ENCODE results near the gene TMEM201. TPM values are rescaled to one million over a fixed set of nuclear protein-coding genes. Genes with fewer than 3 reads are reported as not detected.
"Not testable (repeated sequence)": the region's sequence is repeated elsewhere in the genome, so short reads cannot be mapped to it uniquely, and the experiment has no call there.

Gene TMEM201
- total RNA-seq, 1 donor from 2014 or later: 6.8 TPM

DNA sequence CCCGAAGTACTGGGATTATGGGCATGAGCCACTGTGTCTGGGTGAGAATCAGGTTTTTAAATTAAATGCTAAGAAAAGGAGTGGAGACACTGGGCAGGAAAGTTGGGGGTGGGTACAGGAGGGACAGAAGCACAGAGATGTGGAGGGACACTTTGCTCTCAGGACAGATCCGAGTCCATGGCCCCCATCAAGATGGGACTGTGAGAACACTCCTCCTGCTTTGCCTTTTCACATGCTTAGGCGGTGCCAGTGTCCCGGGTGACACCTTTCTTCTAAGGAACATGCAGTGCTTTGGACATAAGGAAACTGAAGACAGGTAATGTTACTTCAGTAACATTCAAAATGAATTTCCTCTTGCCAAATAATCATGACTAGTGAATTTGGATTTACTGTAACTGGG, 32.8 kb upstream of the TMEM201 start:
- Histone ChIP-seq H3K36me3 (ENCODE audit: control insufficient read depth in 3 of 3, insufficient read depth in 3 of 3, low read length in 3 of 3) (peaks cover 0 to 5% (median 3%) of the 10 kb centered on the region in 3 donors), H3K4me3 (ENCODE audit: low read length in 3 of 3) (peak overlapping the region; percentile 7 to 56 (median 45)), H3K27me3 (ENCODE audit: control insufficient read depth in 3 of 3, insufficient read depth in 3 of 3, low read length in 3 of 3) (no peaks in the 10 kb centered on the region), H3K9me3 (ENCODE audit: control insufficient read depth in 3 of 3, low read length in 3 of 3) (no peaks in the 10 kb centered on the region), H3K27ac (ENCODE audit: low read depth, low read length) (peak overlapping the region; percentile 61), H3K9ac (ENCODE audit: low read depth in 1 of 3, low read length in 3 of 3) (peak overlapping the region in 2 of 3 donors; percentile 55), H3K4me1 (ENCODE audit: control insufficient read depth in 3 of 3, insufficient read depth in 3 of 3, low read length in 3 of 3) (peaks cover 17 to 38% (median 26%) of the 10 kb centered on the region in 3 donors)

DNA sequence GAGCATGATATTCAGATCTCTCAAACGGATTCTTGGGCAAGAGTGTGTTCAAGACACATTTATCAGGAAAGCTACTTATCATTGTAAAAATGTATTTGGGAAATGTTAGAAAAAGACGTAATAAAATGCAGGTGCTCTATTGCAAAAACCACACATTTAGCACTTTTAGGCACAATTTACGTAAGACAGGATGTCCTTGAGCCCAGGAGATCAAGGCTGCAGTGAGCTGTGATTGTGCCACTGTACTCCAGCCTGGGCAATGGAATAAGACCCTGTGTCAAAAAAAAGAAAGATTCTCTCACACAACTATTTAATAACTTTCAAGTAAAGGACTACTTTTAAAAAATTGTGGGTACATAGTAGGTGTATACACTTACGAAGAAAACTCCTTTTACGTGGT, 31.1 kb upstream of the TMEM201 start:
- H3K27me3 ChIP-seq (ENCODE audit: control insufficient read depth in 3 of 3, insufficient read depth in 3 of 3, low read length in 3 of 3): no peaks in the 10 kb centered on the region
- H3K27ac ChIP-seq (ENCODE audit: low read depth, low read length): no peak overlapping the region
- H3K36me3 ChIP-seq (ENCODE audit: control insufficient read depth in 3 of 3, insufficient read depth in 3 of 3, low read length in 3 of 3): peaks cover 0 to 5% (median 3%) of the 10 kb centered on the region in 3 donors
- H3K4me1 ChIP-seq (ENCODE audit: control insufficient read depth in 3 of 3, insufficient read depth in 3 of 3, low read length in 3 of 3): peaks cover 26 to 43% (median 35%) of the 10 kb centered on the region in 3 donors
- H3K4me3 ChIP-seq (ENCODE audit: low read length in 3 of 3): no peak overlapping the region
- H3K9ac ChIP-seq (ENCODE audit: low read depth in 1 of 3, low read length in 3 of 3): peak overlapping the region in 1 of 3 donors; percentile 45
- H3K9me3 ChIP-seq (ENCODE audit: control insufficient read depth in 3 of 3, low read length in 3 of 3): no peaks in the 10 kb centered on the region

DNA sequence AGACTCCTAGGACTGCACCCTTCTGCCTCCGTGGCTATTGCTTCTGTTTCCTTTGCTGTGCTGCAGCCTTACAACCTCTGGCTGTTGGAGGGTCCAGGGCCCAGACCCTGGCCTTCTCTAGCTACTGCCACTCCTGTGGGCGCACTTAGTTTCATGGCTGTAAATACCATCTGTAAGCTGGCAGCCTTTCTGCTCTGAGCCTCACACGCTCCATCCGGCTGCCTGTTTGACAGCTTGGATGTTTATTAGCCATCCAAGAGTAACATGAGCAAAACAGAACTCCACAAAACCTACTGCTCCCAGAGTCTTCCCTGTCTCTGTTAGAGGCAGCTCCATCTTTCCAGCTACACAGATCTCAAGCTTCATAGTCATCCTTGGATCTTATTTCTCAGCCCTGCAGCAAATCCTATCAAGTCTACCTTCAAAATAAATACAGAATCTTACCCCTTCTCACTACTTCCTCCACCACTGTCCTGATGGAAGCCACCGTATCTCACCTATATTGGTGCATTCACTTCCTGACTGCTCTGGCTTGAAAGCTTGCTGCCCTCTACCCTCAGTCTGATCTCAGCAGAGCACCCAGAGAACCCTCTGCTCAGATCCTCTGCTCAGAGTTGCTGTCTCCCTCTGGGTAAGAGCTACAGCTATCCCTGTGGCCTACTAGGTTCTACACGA, 30.3 kb upstream of the TMEM201 start:
- Histone ChIP-seq H3K27me3 (ENCODE audit: control insufficient read depth in 3 of 3, insufficient read depth in 3 of 3, low read length in 3 of 3) (no peaks in the 10 kb centered on the region), H3K9ac (ENCODE audit: low read depth in 1 of 3, low read length in 3 of 3) (peak overlapping the region in 1 of 3 donors; percentile 45), H3K9me3 (ENCODE audit: control insufficient read depth in 3 of 3, low read length in 3 of 3) (no peaks in the 10 kb centered on the region), H3K27ac (ENCODE audit: low read depth, low read length) (no peak overlapping the region), H3K4me3 (ENCODE audit: low read length in 3 of 3) (no peak overlapping the region), H3K36me3 (ENCODE audit: control insufficient read depth in 3 of 3, insufficient read depth in 3 of 3, low read length in 3 of 3) (peaks cover 0 to 5% (median 3%) of the 10 kb centered on the region in 3 donors), H3K4me1 (ENCODE audit: control insufficient read depth in 3 of 3, insufficient read depth in 3 of 3, low read length in 3 of 3) (peaks cover 26 to 43% (median 35%) of the 10 kb centered on the region in 3 donors)

DNA sequence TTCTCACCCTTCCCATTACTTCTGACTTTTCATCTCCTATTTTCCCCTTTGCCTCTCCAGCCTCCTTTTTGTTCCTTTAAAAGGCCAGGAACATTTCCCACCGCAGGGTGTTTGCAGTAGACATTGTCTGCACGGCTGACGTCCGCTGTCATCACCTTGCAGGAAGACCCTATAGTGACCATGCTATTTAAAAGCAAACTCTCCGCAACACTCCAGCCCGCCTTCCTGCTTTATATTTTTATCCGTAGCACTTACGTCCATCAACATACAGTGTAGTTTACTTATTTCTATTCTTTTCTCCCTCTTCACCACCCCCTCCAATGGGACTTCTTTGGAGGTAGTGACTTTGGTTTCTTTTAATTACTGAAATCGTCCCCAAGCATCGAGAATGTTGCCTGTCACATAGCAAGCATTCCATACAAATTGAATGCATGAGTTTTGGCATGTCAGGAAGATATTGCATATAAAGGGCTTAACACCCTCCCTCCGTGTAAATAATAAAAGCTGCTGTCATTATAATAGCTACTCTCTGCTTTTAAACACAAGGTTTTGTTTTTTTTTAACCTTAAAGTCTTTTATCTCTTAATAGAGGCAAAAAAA, 29.7 kb upstream of the TMEM201 start:
- Histone ChIP-seq H3K9me3 (ENCODE audit: control insufficient read depth in 3 of 3, low read length in 3 of 3) (no peaks in the 10 kb centered on the region), H3K9ac (ENCODE audit: low read depth in 1 of 3, low read length in 3 of 3) (no peak overlapping the region), H3K36me3 (ENCODE audit: control insufficient read depth in 3 of 3, insufficient read depth in 3 of 3, low read length in 3 of 3) (peaks cover 0 to 3% (median 2%) of the 10 kb centered on the region in 3 donors), H3K4me3 (ENCODE audit: low read length in 3 of 3) (no peak overlapping the region), H3K27ac (ENCODE audit: low read depth, low read length) (no peak overlapping the region), H3K4me1 (ENCODE audit: control insufficient read depth in 3 of 3, insufficient read depth in 3 of 3, low read length in 3 of 3) (peaks cover 26 to 43% (median 35%) of the 10 kb centered on the region in 3 donors), H3K27me3 (ENCODE audit: control insufficient read depth in 3 of 3, insufficient read depth in 3 of 3, low read length in 3 of 3) (no peaks in the 10 kb centered on the region)

DNA sequence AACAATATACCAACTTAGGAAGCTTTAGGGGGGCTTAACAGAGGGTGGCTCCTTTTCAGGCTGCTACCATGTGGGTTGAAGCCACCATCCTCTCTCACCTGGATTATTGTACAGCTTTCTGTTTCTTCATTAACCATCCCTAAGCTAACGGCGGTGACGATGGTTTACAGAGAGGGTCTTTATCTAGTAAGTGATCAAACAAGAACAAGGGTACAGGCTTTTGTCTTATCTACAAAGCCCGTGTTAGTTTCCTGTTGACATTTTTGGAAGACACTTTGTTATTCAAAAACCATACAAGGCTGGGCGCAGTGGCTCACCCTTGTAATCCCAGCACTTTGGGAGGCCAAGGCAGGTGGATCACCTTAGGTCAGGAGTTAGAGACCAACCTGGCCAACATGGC, 29.0 kb upstream of the TMEM201 start:
- H3K4me1 ChIP-seq (ENCODE audit: control insufficient read depth in 3 of 3, insufficient read depth in 3 of 3, low read length in 3 of 3): peaks cover 26 to 43% (median 35%) of the 10 kb centered on the region in 3 donors
- no peak overlapping the region for H3K4me3 ChIP-seq (ENCODE audit: low read length in 3 of 3)
- H3K9ac ChIP-seq (ENCODE audit: low read depth in 1 of 3, low read length in 3 of 3): no peak overlapping the region
- no peaks in the 10 kb centered on the region for H3K27me3 ChIP-seq (ENCODE audit: control insufficient read depth in 3 of 3, insufficient read depth in 3 of 3, low read length in 3 of 3)
- no peak overlapping the region for H3K27ac ChIP-seq (ENCODE audit: low read depth, low read length)
- H3K9me3 ChIP-seq (ENCODE audit: control insufficient read depth in 3 of 3, low read length in 3 of 3): no peaks in the 10 kb centered on the region
- peaks cover 0 to 3% (median 2%) of the 10 kb centered on the region in 3 donors for H3K36me3 ChIP-seq (ENCODE audit: control insufficient read depth in 3 of 3, insufficient read depth in 3 of 3, low read length in 3 of 3)

DNA sequence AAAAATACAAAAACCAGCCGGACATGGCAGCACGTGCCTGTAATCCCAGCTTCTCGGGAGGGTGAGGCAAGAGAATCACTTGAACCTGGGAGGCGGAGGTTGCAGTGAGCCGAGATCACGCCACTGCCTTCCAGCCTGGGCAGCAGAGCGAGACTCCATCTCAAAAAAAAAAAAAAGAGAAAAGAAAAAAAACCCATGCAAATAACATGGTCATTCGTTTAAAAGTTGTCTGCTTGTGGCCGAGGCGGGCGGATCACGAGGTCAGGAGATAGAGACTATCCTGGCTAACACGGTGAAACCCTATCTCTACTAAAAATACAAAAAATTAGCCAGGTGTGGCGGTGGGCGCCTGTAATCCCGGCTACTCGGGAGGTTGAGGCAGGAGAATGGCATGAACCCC, 28.6 kb upstream of the TMEM201 start:
- H3K4me3 ChIP-seq (ENCODE audit: low read length in 3 of 3): not testable (repeated sequence)

DNA sequence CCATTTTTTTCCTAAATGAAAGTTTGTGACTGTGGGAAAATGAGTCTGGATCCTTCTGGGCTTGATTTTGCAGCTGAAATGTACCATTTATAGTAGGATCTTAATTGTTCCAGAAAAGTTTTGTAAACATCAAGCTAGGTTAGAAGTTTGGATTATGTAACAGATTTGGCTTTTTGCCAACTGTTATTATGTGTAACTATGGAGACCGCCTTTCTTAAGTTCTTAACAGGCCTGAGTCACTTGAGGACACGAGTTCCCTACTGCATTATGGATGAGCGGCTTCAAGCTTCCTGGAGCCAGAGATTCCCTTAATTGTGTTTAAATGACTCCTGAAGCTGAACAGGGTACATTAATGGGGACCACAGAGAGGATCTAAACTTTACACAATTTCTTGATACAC, 27.3 kb upstream of the TMEM201 start:
- peak overlapping the region in 2 of 3 donors; percentile 13 to 42 for H3K9ac ChIP-seq (ENCODE audit: low read depth in 1 of 3, low read length in 3 of 3)
- H3K27me3 ChIP-seq (ENCODE audit: control insufficient read depth in 3 of 3, insufficient read depth in 3 of 3, low read length in 3 of 3): no peaks in the 10 kb centered on the region
- peak overlapping the region in 1 of 3 donors; percentile 4 for H3K4me3 ChIP-seq (ENCODE audit: low read length in 3 of 3)
- H3K9me3 ChIP-seq (ENCODE audit: control insufficient read depth in 3 of 3, low read length in 3 of 3): no peaks in the 10 kb centered on the region
- H3K36me3 ChIP-seq (ENCODE audit: control insufficient read depth in 3 of 3, insufficient read depth in 3 of 3, low read length in 3 of 3): peaks cover 0 to 2% (median 0%) of the 10 kb centered on the region in 3 donors
- peak overlapping the region; percentile 4 for H3K27ac ChIP-seq (ENCODE audit: low read depth, low read length)
- peaks cover 18 to 30% (median 24%) of the 10 kb centered on the region in 3 donors for H3K4me1 ChIP-seq (ENCODE audit: control insufficient read depth in 3 of 3, insufficient read depth in 3 of 3, low read length in 3 of 3)

More for the DNA sequence above, 28.6 kb upstream of the TMEM201 start:
- H3K9ac ChIP-seq (ENCODE audit: low read depth in 1 of 3, low read length in 3 of 3); H3K27ac ChIP-seq (ENCODE audit: low read depth, low read length); H3K9me3 ChIP-seq (ENCODE audit: control insufficient read depth in 3 of 3, low read length in 3 of 3); H3K36me3 ChIP-seq (ENCODE audit: control insufficient read depth in 3 of 3, insufficient read depth in 3 of 3, low read length in 3 of 3); H3K27me3 ChIP-seq (ENCODE audit: control insufficient read depth in 3 of 3, insufficient read depth in 3 of 3, low read length in 3 of 3): not testable (repeated sequence)
- peaks cover 26 to 41% (median 35%) of the 10 kb centered on the region in 3 donors for H3K4me1 ChIP-seq (ENCODE audit: control insufficient read depth in 3 of 3, insufficient read depth in 3 of 3, low read length in 3 of 3)

DNA sequence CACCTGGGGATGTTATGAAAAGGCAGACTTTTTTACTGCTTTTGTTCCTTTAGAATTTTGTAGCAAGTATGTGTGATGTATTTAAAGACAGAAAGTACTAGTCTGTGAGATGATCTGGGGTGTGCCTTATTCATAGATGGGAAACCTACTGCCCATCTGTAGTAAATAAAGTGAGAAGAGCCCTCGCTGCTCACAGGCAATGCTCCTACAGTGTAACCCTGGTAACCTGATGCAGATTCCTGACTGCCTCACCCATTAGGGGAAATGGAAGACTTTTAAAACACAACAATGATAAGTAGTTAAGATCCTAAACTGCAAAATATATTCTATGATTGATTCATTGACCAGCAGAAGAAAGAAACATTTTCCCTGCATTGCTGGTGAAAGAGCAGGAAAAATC, 19.4 kb upstream of the TMEM201 start:
- H3K27ac ChIP-seq (ENCODE audit: low read depth, low read length): no peak overlapping the region
- peaks cover 0 to 4% (median 0%) of the 10 kb centered on the region in 3 donors for H3K36me3 ChIP-seq (ENCODE audit: control insufficient read depth in 3 of 3, insufficient read depth in 3 of 3, low read length in 3 of 3)
- H3K9me3 ChIP-seq (ENCODE audit: control insufficient read depth in 3 of 3, low read length in 3 of 3): no peaks in the 10 kb centered on the region
- H3K9ac ChIP-seq (ENCODE audit: low read depth in 1 of 3, low read length in 3 of 3): no peak overlapping the region
- H3K27me3 ChIP-seq (ENCODE audit: control insufficient read depth in 3 of 3, insufficient read depth in 3 of 3, low read length in 3 of 3): no peaks in the 10 kb centered on the region
- no peak overlapping the region for H3K4me3 ChIP-seq (ENCODE audit: low read length in 3 of 3)
- peaks cover 2 to 4% (median 3%) of the 10 kb centered on the region in 3 donors for H3K4me1 ChIP-seq (ENCODE audit: control insufficient read depth in 3 of 3, insufficient read depth in 3 of 3, low read length in 3 of 3)

DNA sequence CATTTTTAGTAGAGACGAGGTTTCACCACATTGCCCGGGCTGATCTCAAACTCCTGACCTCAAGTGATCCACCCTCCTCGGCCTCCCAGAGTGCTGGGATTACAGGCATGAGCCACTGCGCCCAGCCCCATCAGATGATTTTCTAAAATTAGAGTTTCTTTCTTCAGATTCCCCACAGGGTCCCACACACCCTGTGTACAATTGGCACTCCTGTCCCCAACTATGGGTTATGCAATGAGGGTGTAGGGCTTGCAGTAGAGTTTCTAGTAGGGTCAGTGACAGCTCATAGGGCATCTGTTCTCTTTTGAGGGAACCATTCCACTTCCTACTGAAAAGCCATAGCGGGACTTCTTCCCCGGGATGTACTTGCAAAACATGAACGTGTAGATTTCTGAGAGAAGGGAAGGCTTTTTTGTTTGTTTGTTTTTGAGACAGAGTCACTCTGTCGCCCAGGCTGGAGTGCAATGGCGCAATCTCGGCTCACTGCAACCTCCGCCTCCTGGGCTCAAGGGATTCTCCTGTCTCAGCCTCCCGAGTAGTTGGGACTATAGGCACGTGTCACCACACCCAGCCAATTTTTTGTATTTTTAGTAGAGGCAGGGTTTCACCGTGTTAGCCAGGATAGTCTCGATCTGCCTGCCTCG, 17.7 kb upstream of the TMEM201 start:
- not testable (repeated sequence) for H3K27me3 ChIP-seq (ENCODE audit: control insufficient read depth in 3 of 3, insufficient read depth in 3 of 3, low read length in 3 of 3); H3K36me3 ChIP-seq (ENCODE audit: control insufficient read depth in 3 of 3, insufficient read depth in 3 of 3, low read length in 3 of 3)

DNA sequence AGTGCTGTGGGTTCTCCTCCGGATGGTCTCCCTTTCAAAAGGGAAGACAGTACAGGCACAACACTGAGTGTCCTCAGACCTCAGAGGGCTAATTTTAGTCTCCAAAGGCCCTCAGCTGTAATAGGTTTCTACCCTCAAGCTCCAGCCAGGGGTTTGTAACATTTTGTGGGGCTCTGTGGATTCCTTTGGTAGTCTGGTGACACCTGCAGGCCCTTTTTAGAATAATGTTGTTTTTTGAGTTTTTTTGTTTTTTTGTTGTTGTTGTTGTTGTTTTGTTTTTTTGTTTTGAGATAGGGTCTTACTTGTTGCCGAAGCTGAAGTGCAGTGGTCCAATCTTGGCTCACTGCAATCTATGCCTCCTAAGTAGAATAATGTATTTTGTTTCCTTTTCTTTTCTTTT, 15.0 kb upstream of the TMEM201 start:
- Histone ChIP-seq H3K36me3 (ENCODE audit: control insufficient read depth in 3 of 3, insufficient read depth in 3 of 3, low read length in 3 of 3) (peaks cover 6 to 14% (median 8%) of the 10 kb centered on the region in 3 donors), H3K9ac (ENCODE audit: low read depth in 1 of 3, low read length in 3 of 3) (peak overlapping the region in 1 of 3 donors; percentile 1), H3K27ac (ENCODE audit: low read depth, low read length) (no peak overlapping the region), H3K9me3 (ENCODE audit: control insufficient read depth in 3 of 3, low read length in 3 of 3) (no peaks in the 10 kb centered on the region), H3K4me1 (ENCODE audit: control insufficient read depth in 3 of 3, insufficient read depth in 3 of 3, low read length in 3 of 3) (peaks cover 2 to 4% (median 3%) of the 10 kb centered on the region in 3 donors), H3K4me3 (ENCODE audit: low read length in 3 of 3) (no peak overlapping the region), H3K27me3 (ENCODE audit: control insufficient read depth in 3 of 3, insufficient read depth in 3 of 3, low read length in 3 of 3) (no peaks in the 10 kb centered on the region)

More for the DNA sequence above, 17.7 kb upstream of the TMEM201 start:
- not testable (repeated sequence) for H3K9ac ChIP-seq (ENCODE audit: low read depth in 1 of 3, low read length in 3 of 3); H3K4me1 ChIP-seq (ENCODE audit: control insufficient read depth in 3 of 3, insufficient read depth in 3 of 3, low read length in 3 of 3); H3K27ac ChIP-seq (ENCODE audit: low read depth, low read length); H3K4me3 ChIP-seq (ENCODE audit: low read length in 3 of 3); H3K9me3 ChIP-seq (ENCODE audit: control insufficient read depth in 3 of 3, low read length in 3 of 3)

Measured in skeletal muscle tissue (tissue), 4 donors.